HS-27A (cell line): ENCODE results near the gene SLC16A9.
"Not testable (repeated sequence)": the region's sequence is repeated elsewhere in the genome, so short reads cannot be mapped to it uniquely, and the experiment has no call there.

Experiments
- DNase-seq: peaks from one replicate; pipeline ENCODE4 v3.0.0-alpha.2; 2012; ENCODE audit warnings: low read depth, missing footprints

SLC16A9 gene

DNA sequence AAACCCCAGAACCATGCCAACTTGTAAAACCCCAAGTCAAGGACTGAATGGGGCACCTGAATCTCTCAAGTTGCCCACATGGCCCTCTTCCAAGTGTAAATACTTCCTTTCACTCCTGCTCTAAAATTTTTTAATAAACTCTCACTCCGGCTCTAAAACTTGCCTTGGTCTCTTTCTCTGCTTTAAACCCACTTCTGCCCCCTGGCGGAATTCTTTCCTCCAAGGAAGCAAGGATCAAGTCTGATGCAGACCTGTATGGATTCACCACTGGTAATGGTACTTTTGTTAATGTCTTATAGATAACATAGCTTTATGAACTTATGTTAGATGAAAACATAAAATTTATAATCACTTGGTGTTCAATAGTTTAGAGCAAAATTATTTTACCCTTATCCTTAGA lies 33.8 kb downstream of the SLC16A9 start:
- no peak for DNase-seq

- peak; percentile 35 for DNase-seq
These were observed 35.3 kb downstream of the SLC16A9 start for GRCh38 chr10:59674215-59674836.

GRCh38 chr10:59672150-59672875 lies 37.3 kb downstream of the SLC16A9 start:
- DNase-seq = no peak

DNA sequence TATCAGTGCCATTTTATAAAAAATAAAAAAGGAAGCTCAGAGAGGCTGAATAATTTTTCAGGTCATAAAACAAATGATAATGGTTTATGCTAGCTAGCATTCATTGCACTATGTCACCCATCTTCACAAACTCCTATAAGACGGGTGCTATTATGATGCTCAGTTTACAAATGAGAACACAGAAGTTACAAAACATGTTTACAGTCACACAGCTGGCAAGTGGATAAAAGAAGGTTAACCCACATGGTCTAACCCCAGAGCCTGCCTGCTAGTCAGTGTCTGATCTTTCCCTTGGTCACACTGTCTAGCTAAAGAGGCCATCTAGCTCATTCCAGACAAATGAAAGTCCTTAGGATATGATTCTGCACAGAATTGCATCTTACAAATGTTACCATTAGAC lies 39.4 kb downstream of the SLC16A9 start:
- DNase-seq = no peak

- no peak for DNase-seq
These were observed 41.6 kb downstream of the SLC16A9 start for GRCh38 chr10:59668096-59668495.

- no peak for DNase-seq
These were observed 43.3 kb downstream of the SLC16A9 start for GRCh38 chr10:59666310-59666709.

GRCh38 chr10:59663213-59663612 lies 46.4 kb downstream of the SLC16A9 start:
- DNase-seq = not testable (repeated sequence)

- DNase-seq = no peak
These were observed 51.9 kb downstream of the SLC16A9 start for GRCh38 chr10:59657724-59658123.

- no peak for DNase-seq
These were observed 54.3 kb downstream of the SLC16A9 start for GRCh38 chr10:59655309-59655708.

DNA sequence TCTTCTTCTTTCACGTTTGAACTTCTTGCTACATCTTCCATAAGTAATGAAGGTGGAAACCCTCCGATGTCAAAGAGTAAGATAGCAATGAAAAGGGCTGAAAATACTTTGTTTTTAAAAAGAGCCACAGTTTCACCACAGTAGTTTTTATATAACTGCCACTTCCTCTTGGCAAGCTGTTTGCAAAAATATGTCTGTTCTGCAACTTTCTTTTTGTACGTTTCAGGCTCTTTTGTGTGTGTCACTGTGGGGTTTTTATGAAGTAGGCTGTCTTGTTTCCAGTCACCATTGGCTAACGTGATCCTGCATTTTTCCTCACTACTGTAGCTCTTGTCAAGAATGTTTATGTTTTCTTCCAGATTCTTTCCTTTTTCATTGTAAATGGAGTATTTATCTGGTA lies 55.6 kb downstream of the SLC16A9 start:
- DNase-seq = no peak

- DNase-seq = no peak
These were observed 57.7 kb downstream of the SLC16A9 start for GRCh38 chr10:59651902-59652301.

- no peak for DNase-seq
These were observed 59.9 kb downstream of the SLC16A9 start for GRCh38 chr10:59649606-59650346.

DNA sequence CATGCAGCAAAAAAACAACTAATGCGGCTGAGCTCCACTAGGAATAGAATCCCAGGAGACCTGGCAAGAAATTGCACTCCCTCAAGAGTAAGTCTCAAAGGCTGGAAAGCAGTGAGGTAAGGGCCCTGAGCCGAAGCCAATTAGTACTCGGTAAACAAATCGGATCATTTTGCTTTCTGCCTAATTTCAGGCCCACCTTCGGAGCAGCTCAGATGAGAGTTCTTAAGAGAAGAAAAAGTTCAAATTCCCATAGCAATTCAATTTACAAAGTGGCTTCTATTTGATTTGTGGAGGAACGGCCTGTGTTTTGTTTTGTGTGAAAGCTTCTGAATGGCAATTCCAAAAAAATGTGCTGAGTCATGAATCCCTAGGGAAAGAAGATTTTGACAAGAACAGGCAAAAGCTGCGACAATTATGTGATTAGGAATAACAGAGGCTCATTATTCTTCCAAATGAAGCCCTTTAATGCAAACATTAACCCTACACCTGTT lies 60.9 kb downstream of the SLC16A9 start:
- DNase-seq = no peak

DNA sequence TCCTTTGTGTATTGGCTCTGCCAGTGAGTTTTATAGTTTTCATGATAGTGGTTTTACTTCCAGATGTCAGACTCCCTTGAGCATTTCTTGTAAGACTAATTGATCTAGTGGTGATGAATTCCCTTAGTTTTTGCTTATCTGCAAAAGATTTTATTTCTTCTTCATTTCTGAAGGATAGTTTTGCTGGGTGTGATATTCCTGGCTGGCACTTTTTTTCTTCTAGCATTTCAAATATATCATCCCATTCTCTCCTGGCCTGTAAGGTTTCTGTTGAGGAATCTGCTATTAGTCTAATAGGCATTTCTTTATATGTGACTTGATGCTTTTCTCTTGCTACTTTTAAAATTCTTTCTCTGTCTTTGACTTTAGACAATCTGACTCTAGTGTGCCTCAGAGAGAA lies 64.8 kb downstream of the SLC16A9 start:
- no peak for DNase-seq

GRCh38 chr10:59641688-59642087 lies 68.0 kb downstream of the SLC16A9 start:
- DNase-seq = not testable (repeated sequence)

- no peak for DNase-seq
These were observed 74.0 kb downstream of the SLC16A9 start for GRCh38 chr10:59635502-59636290.

DNA sequence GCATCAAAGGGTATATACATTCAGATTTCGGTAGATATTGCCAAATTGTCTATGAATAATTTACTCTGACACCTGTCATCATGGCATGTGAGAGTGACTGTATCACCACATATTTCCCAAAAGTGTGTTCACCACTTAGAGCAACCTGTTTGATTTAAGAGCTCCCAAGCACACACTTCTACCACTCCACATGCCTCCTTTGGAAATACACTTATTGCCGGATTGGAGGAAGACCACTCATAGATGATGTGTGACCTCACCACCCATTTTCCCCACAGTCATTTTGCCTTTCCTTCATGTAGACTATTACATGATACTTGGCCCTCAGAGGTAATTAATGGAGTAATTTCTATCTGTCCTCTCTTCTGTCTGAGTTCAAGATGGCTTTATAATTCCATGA lies 75.5 kb downstream of the SLC16A9 start:
- DNase-seq = no peak

DNA sequence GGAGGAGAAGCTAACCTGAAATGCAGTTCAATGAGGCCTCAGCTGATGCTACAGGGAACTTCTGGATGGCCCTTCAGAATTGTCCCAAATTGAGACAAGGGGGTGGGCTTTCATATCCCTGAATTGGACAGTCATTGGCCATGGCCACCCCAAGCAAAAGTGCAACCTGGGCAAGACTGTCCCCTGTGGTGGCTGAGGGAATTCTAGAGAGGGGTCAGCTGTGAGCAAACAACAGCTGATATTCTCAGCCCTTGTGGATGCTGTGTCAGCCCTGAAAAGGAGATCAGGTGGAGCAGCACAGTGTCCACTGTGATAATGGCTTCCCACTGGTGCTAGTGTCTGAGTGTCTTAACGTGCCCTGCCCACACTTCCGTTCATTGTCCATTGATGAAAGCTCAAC lies 76.6 kb downstream of the SLC16A9 start:
- no peak for DNase-seq

GRCh38 chr10:59631882-59632807 lies 77.5 kb downstream of the SLC16A9 start:
- DNase-seq = no peak

DNA sequence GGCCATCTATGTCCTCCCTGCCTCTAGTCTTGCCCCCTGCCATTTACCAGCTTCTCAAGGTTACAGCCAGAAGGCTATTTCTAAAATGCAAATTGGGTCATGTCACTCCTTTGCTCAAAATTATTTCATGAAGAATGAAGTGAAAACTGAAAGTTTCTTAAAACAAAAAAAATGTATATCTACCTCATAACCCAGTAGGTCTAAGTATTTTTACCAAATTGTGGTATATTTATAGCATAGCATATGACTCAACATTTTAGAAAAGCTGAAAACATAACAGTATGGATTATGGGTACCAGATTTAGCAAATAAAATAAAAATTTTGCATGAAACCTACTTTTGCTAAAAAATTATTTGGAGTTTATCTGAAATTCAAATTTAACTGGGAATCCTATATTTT lies 78.4 kb downstream of the SLC16A9 start:
- DNase-seq = no peak

DNA sequence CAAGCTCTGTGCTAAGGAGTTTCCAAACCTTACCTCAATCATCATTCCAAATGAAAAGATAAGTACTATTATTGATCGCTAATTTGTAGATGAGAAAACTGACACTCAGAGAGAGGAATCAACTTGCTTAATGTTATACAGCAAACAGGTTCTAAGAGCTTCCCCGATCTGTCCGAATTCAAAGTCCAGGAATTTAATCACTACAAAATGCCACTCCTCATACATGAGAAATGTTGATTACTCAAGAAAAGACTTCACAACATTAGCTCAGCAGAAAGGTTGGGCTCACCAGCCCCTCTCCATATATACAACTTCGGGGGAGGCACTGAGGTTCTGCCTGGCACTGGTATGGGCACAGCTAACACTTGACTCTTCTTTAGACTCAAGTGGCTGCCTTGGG lies 80.7 kb downstream of the SLC16A9 start:
- DNase-seq = no peak
